Astrocyte of the spinal cord (primary cell): ENCODE data around the gene ATP9A.

ENCODE experiments used
- DNase-seq: peaks from one replicate; pipeline ENCODE4 v3.0.0; 2011; ENCODE audit warnings: low read depth, low spot score
- H3K4me3 ChIP-seq: 2 replicates; pipeline ENCODE4 v1.5.1; 2011; ENCODE audit warnings: low read depth, mild to moderate bottlenecking, low read length, moderate library complexity
- in situ Hi-C: cut with HindIII; loops from 2 replicates; pipeline ENCODE4 v1.10.0; 2017; ENCODE audit warnings: low sequenced_read_pairs
- TF ChIP-seq, protein P1 (sequence below): IDR thresholded peaks from 2 replicates; pipeline ENCODE4 v1.5.1; 2012; ENCODE audit warnings: low read depth, mild to moderate bottlenecking, low read length, inconsistent platforms

Gene ATP9A

GRCh38 chr20:51567622-51568021, 200.6 kb downstream of the ATP9A start:
- no peak overlapping the region for H3K4me3 ChIP-seq
- TF ChIP-seq, protein P1, sequence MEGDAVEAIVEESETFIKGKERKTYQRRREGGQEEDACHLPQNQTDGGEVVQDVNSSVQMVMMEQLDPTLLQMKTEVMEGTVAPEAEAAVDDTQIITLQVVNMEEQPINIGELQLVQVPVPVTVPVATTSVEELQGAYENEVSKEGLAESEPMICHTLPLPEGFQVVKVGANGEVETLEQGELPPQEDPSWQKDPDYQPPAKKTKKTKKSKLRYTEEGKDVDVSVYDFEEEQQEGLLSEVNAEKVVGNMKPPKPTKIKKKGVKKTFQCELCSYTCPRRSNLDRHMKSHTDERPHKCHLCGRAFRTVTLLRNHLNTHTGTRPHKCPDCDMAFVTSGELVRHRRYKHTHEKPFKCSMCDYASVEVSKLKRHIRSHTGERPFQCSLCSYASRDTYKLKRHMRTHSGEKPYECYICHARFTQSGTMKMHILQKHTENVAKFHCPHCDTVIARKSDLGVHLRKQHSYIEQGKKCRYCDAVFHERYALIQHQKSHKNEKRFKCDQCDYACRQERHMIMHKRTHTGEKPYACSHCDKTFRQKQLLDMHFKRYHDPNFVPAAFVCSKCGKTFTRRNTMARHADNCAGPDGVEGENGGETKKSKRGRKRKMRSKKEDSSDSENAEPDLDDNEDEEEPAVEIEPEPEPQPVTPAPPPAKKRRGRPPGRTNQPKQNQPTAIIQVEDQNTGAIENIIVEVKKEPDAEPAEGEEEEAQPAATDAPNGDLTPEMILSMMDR = no peak
- in situ Hi-C loops = no loop called here
- no peak for DNase-seq

- TF ChIP-seq, protein P1 = no peak
- DNase-seq = no peak
- no peak overlapping the region for H3K4me3 ChIP-seq
- in situ Hi-C loops = no loop called here
Observed at GRCh38 chr20:51566594-51566993, 201.6 kb downstream of the ATP9A start.

DNA sequence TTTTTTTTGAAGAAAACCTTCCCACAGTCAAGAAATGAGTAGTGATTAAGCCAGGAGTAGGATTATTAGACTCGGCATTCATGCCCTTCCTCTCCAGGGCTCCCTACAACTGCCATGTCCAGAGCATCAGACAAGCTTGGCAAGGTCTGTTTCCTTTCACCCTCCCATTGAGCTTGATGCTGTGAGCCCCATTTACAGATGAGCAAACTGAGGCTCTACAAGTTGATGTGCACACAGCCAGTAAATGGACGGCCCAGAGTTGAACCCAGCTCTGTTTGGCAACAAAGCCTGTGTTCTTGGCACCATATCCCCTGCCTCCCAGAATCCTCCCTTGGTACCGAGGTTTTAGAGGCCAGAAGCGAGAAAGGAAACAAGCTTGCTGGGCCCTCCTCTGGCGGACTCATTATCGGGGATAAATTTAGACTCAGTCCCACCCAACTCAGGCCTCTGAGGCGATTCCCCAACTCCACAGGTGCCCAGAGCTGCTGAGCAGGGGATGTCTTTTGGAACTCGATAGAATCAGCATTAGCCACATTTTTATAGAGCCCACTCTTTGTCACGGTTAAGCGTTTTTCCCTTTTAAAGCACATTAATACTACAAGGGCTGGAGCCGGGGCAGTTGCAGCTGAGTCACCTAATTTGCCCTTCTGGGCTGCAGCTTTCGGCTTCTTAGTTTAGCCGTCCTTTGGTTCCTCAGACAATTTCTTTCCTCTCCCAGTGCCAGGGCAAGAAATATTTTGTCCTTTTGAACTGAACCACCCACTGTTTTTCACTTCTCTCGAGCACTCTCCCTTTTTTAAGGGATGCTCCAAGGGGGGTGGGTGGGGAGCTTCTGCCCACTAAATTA, 202.7 kb downstream of the ATP9A start:
- TF ChIP-seq, protein P1 = no peak
- no peak overlapping the region for H3K4me3 ChIP-seq
- in situ Hi-C loops = no loop called here
- peak; percentile 73 for DNase-seq

GRCh38 chr20:51563486-51564332, 204.5 kb downstream of the ATP9A start:
- in situ Hi-C loops = no loop called here
- DNase-seq = peak; percentile 95
- peak overlapping the region; percentile 67 for H3K4me3 ChIP-seq
- TF ChIP-seq, protein P1 = no peak

DNA sequence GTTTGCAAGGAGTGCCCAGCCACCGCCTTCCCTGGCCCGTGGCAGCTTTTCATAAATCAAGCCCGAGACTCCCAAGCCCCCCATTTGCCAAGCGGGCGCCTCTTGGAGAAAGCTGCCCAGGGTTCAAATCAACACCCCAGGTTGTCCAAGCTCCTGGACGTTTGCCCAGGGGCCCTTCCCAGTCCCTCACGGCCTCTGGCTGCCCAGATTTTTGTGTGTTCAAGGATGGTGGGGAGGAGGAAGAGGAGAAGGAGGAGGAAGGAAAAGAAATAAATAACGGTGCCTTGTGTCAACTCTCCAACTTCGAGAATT, 205.1 kb downstream of the ATP9A start:
- DNase-seq = no peak
- in situ Hi-C loops = no loop called here
- peak overlapping the region; percentile 67 for H3K4me3 ChIP-seq
- TF ChIP-seq, protein P1 = no peak

DNA sequence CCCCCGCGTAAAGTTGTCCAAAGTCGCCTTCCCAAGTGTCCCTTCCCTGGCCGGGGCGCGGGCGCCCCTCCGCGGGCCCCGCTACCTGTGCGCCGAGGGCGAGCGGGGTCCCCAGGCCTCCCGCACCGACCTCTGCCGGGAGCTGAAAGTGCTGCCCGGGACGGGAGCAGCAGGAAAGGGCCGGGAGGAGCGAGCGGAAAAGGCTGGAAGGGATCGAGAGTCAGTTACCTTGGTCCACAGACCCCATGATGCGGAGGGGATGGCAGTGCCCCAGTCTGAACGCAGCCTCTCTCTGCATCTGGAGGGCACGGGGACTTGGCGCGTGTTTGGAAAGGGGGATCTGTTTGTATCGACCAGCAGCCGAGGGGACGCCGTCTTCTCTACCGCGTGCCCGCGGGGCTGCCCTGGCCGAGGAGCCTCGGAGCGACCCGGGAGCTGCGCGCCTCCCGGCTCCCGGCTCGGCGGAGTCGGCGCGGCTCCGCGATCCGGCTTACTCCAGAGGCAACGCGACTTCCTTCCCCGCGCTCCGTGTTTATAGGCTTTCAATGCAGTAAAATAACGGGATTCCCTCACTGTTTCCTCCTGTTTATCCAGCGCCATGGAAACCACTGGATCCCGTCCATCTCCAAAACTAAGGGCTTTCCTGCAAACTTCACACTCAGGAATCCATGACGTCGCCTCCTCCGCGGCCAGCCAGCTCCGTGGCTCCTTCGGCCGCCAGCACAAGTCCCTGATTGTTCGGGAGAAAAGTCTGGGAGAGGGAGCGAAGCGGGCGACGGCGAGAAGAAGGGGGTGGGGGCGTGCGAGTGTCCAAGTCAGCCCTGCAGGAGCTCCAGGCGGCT, 205.6 kb downstream of the ATP9A start:
- H3K4me3 ChIP-seq = peak overlapping the region; percentile 67
- in situ Hi-C loops = no loop called here
- DNase-seq = peak; percentile 97
- TF ChIP-seq, protein P1 = no peak
